GM21515 (cell line): ENCODE data around the gene FGGY.
"Not testable (repeated sequence)": the region's sequence is repeated elsewhere in the genome, so short reads cannot be mapped to it uniquely, and the experiment has no call there.

Experiments used
- ATAC-seq: cut with Tn5 transposase; IDR thresholded peaks from one replicate; pipeline ENCODE4 v1.9.1; 2021; ENCODE audit not compliant: unreplicated experiment

Gene FGGY

GRCh38 chr1:59285691-59286090, 11.2 kb upstream of the FGGY start:
- no peak for ATAC-seq

DNA sequence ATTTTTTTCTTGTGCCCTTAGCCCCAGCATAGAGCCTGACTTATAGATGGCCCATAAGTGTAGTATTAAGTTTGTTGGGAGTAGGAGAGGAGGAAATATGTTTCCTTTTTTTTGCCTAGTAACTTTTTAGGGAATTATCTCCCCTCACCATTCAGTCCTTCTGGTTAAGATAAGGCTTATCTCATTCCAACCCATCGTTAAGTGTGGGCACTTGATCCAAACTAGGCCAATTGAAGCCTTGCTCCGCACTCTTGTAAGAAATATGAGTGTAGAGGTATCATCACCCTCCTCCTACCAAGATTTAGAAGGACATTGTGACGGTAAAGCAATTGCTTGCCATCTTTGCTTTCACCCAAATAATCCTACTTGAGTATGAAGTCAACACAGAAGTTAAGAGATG, 8.8 kb upstream of the FGGY start:
- ATAC-seq, result no peak

- ATAC-seq, result no peak
Observed at GRCh38 chr1:59289570-59289969, 7.3 kb upstream of the FGGY start.

DNA sequence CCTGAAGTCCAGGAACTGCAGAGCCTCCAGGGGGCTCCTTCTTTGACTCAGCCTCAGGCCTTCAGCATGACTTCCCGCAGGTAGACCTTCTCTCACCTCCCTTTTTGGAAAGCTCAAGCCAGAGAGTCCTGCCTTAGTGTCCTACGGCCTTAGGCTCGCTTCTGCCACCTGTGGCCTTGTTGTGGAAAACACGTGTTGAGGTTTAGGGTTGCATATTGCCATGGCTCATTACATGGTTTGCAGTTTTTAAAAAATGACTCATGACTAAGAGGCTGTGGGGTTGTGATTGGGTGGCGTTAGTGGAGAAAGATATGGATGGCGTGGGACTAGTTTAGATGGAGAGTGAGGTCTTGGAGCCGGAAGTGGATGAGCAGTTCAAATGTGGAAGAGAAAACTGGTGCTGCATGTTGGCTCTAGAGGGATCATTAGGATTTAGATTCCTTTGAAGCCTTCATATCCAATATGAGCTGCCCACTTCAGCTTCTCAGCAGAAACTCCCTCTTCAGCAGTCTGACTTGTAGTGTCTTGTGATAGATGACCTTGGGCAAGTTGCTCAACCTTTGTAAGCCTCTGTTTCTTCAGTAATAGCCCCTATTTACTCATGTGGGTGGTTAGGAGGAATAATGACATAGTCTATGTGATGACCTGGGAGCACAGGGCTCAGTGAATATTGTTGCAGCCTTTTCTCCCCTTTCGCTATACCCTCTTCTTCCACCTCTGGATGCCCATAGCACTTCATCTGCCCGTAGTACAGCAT, 6.5 kb upstream of the FGGY start:
- peak; percentile 65 for ATAC-seq

DNA sequence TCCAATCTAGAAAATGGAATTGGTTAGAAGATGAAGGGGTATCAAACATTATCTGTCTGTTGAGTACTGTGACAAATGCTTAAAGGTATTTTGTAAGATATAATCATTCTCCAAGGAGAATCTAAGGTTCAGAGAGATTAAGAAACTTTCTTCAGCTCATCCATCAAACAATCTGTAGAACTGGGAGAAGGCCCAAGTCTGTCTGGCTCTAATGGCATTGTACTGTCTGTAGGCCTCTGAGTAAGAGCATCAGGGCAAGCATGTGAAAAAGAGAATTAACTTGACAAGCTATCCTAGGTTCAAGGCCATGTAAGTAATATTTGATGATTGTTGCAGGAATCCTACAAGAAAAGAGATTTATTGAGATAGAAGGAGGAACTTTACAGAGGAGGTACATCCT, 5.3 kb upstream of the FGGY start:
- ATAC-seq, result no peak

GRCh38 chr1:59292562-59292961, 4.3 kb upstream of the FGGY start:
- ATAC-seq, result no peak

- no peak for ATAC-seq
Observed at GRCh38 chr1:59293206-59293605, 3.7 kb upstream of the FGGY start.

DNA sequence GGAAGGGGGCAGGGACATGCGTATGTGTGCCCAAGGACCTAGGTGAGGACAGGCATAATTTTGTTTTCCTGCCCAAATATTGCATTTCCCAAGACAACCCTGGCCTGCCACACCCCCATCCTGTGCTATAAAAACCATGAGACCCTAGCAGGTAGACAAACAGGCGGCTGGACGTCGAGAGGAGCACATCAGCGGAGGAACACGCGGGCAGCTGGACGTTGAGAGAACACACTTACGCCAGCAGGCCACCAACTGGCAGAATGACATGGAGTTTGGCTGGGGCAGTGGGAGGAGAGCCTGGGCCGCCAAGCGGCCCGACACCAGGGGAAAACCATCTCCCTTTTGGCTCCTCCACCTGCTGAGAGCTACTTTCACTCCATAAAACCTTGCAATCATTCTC, 3.0 kb upstream of the FGGY start:
- no peak for ATAC-seq

- no peak for ATAC-seq
Observed at GRCh38 chr1:59294423-59294822, 2.5 kb upstream of the FGGY start.

- no peak for ATAC-seq
Observed at GRCh38 chr1:59295618-59296017, 1.3 kb upstream of the FGGY start.

GRCh38 chr1:59298026-59298583, 1.2 kb downstream of the FGGY start:
- ATAC-seq, result no peak

GRCh38 chr1:59298710-59299346, 1.9 kb downstream of the FGGY start:
- no peak for ATAC-seq

GRCh38 chr1:59299670-59300069, 2.8 kb downstream of the FGGY start:
- ATAC-seq, result not testable (repeated sequence)

GRCh38 chr1:59302297-59302696, 5.4 kb downstream of the FGGY start:
- ATAC-seq, result no peak

DNA sequence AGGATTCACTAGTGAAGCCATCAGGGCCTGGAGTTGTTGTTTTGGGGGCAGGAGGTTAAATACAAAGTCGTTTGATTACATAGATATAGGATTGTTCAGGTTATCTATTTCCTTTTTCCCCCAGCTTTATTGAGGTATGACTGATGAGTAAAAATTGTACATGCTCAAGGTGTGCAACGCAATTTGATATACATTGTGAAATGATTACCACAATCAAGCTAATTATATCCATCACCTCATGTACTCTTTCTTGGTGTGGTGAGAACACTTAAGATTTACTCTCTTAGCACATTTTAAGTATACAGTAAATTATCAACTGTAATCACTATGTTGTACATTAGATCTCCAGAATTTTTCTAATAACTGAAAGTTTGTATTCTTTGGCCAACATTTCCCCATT, 6.0 kb downstream of the FGGY start:
- ATAC-seq, result no peak

- ATAC-seq, result no peak
Observed at GRCh38 chr1:59305188-59305587, 8.3 kb downstream of the FGGY start.

DNA sequence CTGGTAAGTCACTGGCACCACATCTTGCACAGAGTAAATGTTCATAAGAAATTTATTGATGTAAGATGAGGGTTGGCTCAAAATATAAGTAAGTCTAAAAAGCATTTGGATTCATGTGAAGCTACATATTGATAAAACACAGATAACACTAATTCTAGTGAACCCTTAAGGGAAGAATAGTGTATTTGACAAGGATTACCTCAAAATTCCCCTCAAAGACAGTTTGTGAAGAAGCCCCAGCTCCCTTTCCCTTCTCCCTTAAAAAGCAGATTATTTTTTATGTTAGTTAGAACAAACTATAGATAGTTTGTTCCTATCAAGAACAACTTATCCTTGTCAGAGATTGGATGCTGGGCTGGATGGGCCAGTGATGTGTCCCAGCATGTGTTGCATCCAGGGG, 10.7 kb downstream of the FGGY start:
- ATAC-seq, result no peak

- ATAC-seq, result no peak
Observed at GRCh38 chr1:59308839-59309238, 11.9 kb downstream of the FGGY start.

GRCh38 chr1:59309392-59309791, 12.5 kb downstream of the FGGY start:
- ATAC-seq, result no peak

- ATAC-seq, result no peak
Observed at GRCh38 chr1:59309795-59310548, 13.1 kb downstream of the FGGY start.

GRCh38 chr1:59310549-59311250, 13.8 kb downstream of the FGGY start:
- ATAC-seq, result no peak
